ENCODE data around the gene CENPL.
A peak's percentile ranks its signal among the peaks of the same experiment; 100 is the strongest.
"Not testable (repeated sequence)": the region's sequence is repeated elsewhere in the genome, so short reads cannot be mapped to it uniquely, and the experiment has no call there.

Gene CENPL

DNA sequence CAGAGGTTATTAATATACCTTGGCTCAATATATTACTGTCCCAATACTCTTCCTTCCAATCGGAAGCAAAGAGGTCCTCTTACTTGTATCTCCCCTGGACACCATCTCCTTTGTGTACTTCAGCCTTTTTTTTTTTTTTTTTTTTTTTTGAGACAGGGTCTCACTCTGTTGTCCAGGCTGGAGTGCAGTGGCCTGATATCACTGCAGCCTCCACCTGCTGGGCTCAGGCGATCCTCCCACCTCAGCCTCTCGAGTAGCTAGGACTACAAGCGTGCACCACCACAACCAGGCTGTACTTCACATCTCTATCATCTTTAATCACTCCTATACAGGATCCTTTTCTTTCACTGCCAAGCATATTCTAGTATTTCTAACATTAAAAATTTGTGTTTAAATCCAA, 3.0 kb downstream of the CENPL start:
- DNase-seq (ENCODE audit: extremely low read depth, low read depth): no peak
- no peak for TF ChIP-seq CTCF (IDR thresholded peaks at IDR 0.05; ENCODE audit: low read depth, low read length, missing control alignments)
- 0 out of 2 replicates have a peak overlapping the region, but pooled peaks have one; percentile 4 for H3K4me3 ChIP-seq (replicated peaks; ENCODE audit: low read depth, low read length)

GRCh38 chr1:173818459-173818858, 6.2 kb downstream of the CENPL start:
- TF ChIP-seq CTCF (IDR thresholded peaks at IDR 0.05; ENCODE audit: low read depth, low read length, missing control alignments): no peak
- H3K4me3 ChIP-seq (replicated peaks; ENCODE audit: low read depth, low read length): no peak overlapping the region
- DNase-seq (ENCODE audit: extremely low read depth, low read depth): no peak

- not testable (repeated sequence) for H3K4me3 ChIP-seq (replicated peaks; ENCODE audit: low read depth, low read length); DNase-seq (ENCODE audit: extremely low read depth, low read depth)
Measured at GRCh38 chr1:173813654-173814053, 11.0 kb downstream of the CENPL start.

DNA sequence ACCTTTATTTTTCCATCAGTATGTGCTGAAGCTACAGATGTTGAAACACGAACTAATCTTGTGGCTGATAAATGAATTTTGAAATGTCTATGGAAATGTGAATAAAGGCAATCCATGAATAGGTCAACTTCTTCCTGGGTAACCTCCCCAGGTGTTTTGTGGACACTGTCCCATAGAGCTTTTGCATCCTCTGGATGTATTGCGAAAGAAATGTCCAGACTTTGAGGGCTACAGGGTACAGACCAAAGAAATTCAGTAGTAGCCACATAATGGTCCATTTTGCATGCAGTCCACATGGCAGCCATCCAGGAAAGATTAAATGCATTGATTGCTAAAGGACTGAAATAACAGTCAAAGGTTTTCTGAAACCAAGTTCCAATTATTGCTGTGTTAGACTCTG, 21.7 kb downstream of the CENPL start:
- H3K4me3 ChIP-seq (replicated peaks; ENCODE audit: low read depth, low read length): no peak overlapping the region
- DNase-seq (ENCODE audit: extremely low read depth, low read depth): no peak
- no peak for TF ChIP-seq CTCF (IDR thresholded peaks at IDR 0.05; ENCODE audit: low read depth, low read length, missing control alignments)

DNA sequence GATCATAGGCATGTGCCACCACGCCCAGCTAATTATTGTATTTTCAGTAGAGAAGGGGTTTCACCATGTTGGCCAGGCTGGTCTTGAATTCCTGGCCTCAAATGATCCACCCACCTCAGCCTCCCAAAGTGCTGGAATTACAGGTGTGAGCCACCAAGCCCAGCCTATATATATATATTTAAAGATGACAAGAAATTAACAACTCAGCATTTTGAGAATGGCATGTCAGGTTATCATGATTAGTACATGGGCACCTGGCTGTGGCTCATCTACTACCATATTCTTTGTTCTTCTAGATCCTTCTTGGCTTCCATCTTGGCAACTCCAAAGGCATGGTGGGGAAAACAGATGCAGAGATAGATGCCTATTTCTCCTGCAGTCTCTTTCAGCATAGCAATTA, 24.7 kb downstream of the CENPL start:
- H3K4me3 ChIP-seq (replicated peaks; ENCODE audit: low read depth, low read length): not testable (repeated sequence)

GRCh38 chr1:173798078-173798477, 26.6 kb downstream of the CENPL start:
- no peak for TF ChIP-seq CTCF (IDR thresholded peaks at IDR 0.05; ENCODE audit: low read depth, low read length, missing control alignments)
- no peak for DNase-seq (ENCODE audit: extremely low read depth, low read depth)
- H3K4me3 ChIP-seq (replicated peaks; ENCODE audit: low read depth, low read length): no peak overlapping the region

More for the DNA sequence above, 24.7 kb downstream of the CENPL start:
- DNase-seq (ENCODE audit: extremely low read depth, low read depth): not testable (repeated sequence)

- DNase-seq (ENCODE audit: extremely low read depth, low read depth): no peak
- TF ChIP-seq CTCF (IDR thresholded peaks at IDR 0.05; ENCODE audit: low read depth, low read length, missing control alignments): no peak
- no peak overlapping the region for H3K4me3 ChIP-seq (replicated peaks; ENCODE audit: low read depth, low read length)
Measured at GRCh38 chr1:173789841-173790240, 34.8 kb downstream of the CENPL start.

- DNase-seq (ENCODE audit: extremely low read depth, low read depth): no peak
- H3K4me3 ChIP-seq (replicated peaks; ENCODE audit: low read depth, low read length): no peak overlapping the region
- TF ChIP-seq CTCF (IDR thresholded peaks at IDR 0.05; ENCODE audit: low read depth, low read length, missing control alignments): no peak
Measured at GRCh38 chr1:173784997-173785396, 39.7 kb downstream of the CENPL start.

All from HFF-Myc (cell line).